Ishikawa (cell line): ENCODE results near the gene SIGLEC8.

ENCODE experiments used
- CREB1 ChIP-seq: IDR thresholded peaks from 2 replicates; pipeline ENCODE4 v1.6.1; 2012; ENCODE audit warnings: low read depth
- EGR1 ChIP-seq: IDR thresholded peaks from 2 replicates; pipeline ENCODE4 v1.6.1; 2012
- EP300 ChIP-seq: IDR thresholded peaks from 2 replicates; pipeline ENCODE4 v1.6.1; 2012; ENCODE audit warnings: borderline replicate concordance
- MAX ChIP-seq: IDR thresholded peaks from 2 replicates; pipeline ENCODE4 v1.6.1; 2012
- NFIC ChIP-seq: IDR thresholded peaks from 2 replicates; pipeline ENCODE4 v1.6.1; 2012
- RAD21 ChIP-seq: IDR thresholded peaks from 2 replicates; pipeline ENCODE4 v1.6.1; 2012; ENCODE audit warnings: low read depth
- REST ChIP-seq: IDR thresholded peaks from 2 replicates; pipeline ENCODE4 v1.6.1; 2012; ENCODE audit warnings: low read depth, mild to moderate bottlenecking
- TAF1 ChIP-seq: IDR thresholded peaks from 2 replicates; pipeline ENCODE4 v1.6.1; 2012; ENCODE audit warnings: low read depth, mild to moderate bottlenecking
- USF1 ChIP-seq: IDR thresholded peaks from 2 replicates; pipeline ENCODE4 v1.6.1; 2012
- YY1 ChIP-seq: IDR thresholded peaks from 2 replicates; pipeline ENCODE4 v1.6.1; 2012; ENCODE audit warnings: low read depth

GRCh38 chr19:51503286-51503817 is 45.1 kb upstream of the SIGLEC8 start:
- TF ChIP-seq MAX (no peak), TAF1 (no peak), REST (no peak), CREB1 (no peak), RAD21 (no peak), EP300 (no peak), YY1 (no peak), NFIC (no peak), EGR1 (no peak), USF1 (no peak)
